C4-2B (cell line): ENCODE measurements around the gene FBP1.

Source experiments
- CTCF ChIP-seq: fragments of 450-650 bp; conservative IDR thresholded peaks from 2 replicates; pipeline ENCODE4 v1.5.1; 2017; ENCODE audit warnings: mild to moderate bottlenecking
- ZFX ChIP-seq: fragments of 450-650 bp; IDR thresholded peaks from 2 replicates; pipeline ENCODE4 v1.6.1; 2017

DNA sequence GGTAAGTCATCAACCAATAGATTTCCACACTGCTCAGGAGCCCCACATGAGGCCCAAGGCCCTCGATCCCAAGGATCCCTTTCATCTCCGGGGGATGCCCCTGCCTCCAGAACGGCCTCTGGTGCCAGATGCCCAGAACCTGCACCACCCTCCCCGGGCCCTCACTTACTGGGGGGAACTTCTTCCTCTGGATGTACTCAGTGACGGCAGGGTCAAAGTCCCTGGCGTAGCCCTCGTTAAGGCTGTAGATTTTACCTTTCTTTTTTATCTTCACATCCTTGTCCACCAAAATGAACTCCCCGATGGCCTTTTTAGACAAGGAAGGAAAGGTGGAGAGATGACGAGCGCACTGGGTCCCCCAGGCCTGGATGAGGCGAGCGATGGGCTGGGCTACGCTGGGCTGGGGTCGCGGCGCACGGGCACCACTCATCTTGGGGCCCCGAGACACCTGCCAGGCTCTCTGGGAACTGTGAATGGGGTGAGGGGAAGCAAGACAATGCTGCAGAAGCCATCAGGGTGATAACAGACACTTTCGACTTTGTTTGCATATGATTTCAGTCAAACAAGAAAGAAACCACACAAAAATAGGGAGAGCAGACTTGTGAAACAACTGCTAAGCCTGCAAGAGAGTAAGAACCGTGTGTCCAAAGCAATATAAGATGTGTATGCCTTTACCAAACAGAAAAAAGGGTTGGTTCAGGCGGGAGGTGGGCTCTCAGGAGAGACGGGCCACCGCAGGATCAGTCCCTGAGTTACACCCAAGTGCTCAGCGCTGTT lies 32.5 kb downstream of the FBP1 start:
- TF ChIP-seq CTCF (no peak), ZFX (no peak)
